GM12878 (cell line): ENCODE results near the gene RNF130. TPM values are rescaled to one million over a fixed set of nuclear protein-coding genes. Genes with fewer than 3 reads are reported as not detected.
"Not testable (repeated sequence)": the region's sequence is repeated elsewhere in the genome, so short reads cannot be mapped to it uniquely, and the experiment has no call there.

Source experiments
- ATAC-seq: fragments of 200-7000 bp; cut with Tn5 transposase; 3 replicates; pipeline ENCODE4 v1.9.1; 2020; ENCODE audit warnings: mild to moderate bottlenecking, moderate library complexity
- BruUV-seq: library from RNA; stranded (reverse); fragments of 400-500 nt; replicated peaks from 2 replicates; lab custom pipeline; 2021; lab: Mats Ljungman, UMichigan
- CTCF ChIA-PET: fragments of 300-600 bp; sonication (Branson Sonifier 250); formaldehyde crosslinking; extraction: SDS; loops from one replicate; lab custom pipeline; 2021; ENCODE audit warnings: inconsistent platforms; lab: Yijun Ruan, JAX
- POLR2A ChIA-PET: fragments of 350-600 bp; formaldehyde crosslinking; extraction: SDS; loops from one replicate; lab custom pipeline; 2021; ENCODE audit warnings: inconsistent platforms; lab: Charles Lee
- RAD21 ChIA-PET: fragments of 300-600 bp; sonication (Branson Sonifier 250); formaldehyde crosslinking; loops from one replicate; lab custom pipeline; 2023; ENCODE audit warnings: antibody characterized with exemption; ENCODE audit not compliant: unreplicated experiment; lab: Charles Lee
- SMC1A ChIA-PET: fragments of 300-600 bp; sonication (Branson Sonifier 250); formaldehyde crosslinking; loops from one replicate; lab custom pipeline; 2023; ENCODE audit not compliant: unreplicated experiment, uncharacterized antibody; lab: Charles Lee
- DNase-seq: peaks from one replicate; pipeline ENCODE4 v3.0.0-alpha.2; 2011; ENCODE audit warnings: low read depth, low spot score
- FAIRE-seq: peaks from 3 replicates; lab custom pipeline; 2011; peaks lifted over from hg19 to GRCh38; lab: Jason Lieb, UNC
- H2AFZ ChIP-seq: 2 replicates; pipeline ENCODE4 v1.6.0; 2011; ENCODE audit warnings: low read depth, low read length, control low read depth; ENCODE audit not compliant: control insufficient read depth
- H3K27ac ChIP-seq: 2 replicates; pipeline ENCODE4 v1.5.1; 2011; ENCODE audit warnings: control low read depth; ENCODE audit not compliant: control insufficient read depth, insufficient read depth
- H3K27me3 ChIP-seq, 2 experiments: replicated peaks in 1 of 2; 2 replicates each; pipeline versions ENCODE4 v1.6.0 to v1.6.1; 2011; ENCODE audit warnings: low read length in 1 of 2; ENCODE audit not compliant: control insufficient read depth in 2 of 2, insufficient read depth in 2 of 2
- H3K36me3 ChIP-seq, 2 experiments: 2 replicates each; pipeline ENCODE4 v1.5.1; 2011; ENCODE audit warnings: low read length in 1 of 2; ENCODE audit not compliant: control insufficient read depth in 2 of 2, insufficient read depth in 2 of 2
- H3K4me1 ChIP-seq: 2 replicates; pipeline ENCODE4 v1.6.1; 2011; ENCODE audit warnings: mild to moderate bottlenecking, low read length, moderate library complexity, mixed read lengths; ENCODE audit not compliant: control insufficient read depth, insufficient read depth
- H3K4me2 ChIP-seq: 2 replicates; pipeline ENCODE4 v1.6.0; 2011; ENCODE audit warnings: control low read depth; ENCODE audit not compliant: control insufficient read depth, insufficient read depth
- H3K4me3 ChIP-seq: fragments of 200-600 bp; sonication (generic); 2 replicates; pipeline ENCODE4 v1.5.1; 2016
- H3K79me2 ChIP-seq: 2 replicates; pipeline ENCODE4 v1.6.0; 2011; ENCODE audit warnings: low read length; ENCODE audit not compliant: control insufficient read depth, insufficient read depth
- H3K9ac ChIP-seq: 2 replicates; pipeline ENCODE4 v1.8.0; 2011; ENCODE audit warnings: low read length, control low read depth, mixed read lengths; ENCODE audit not compliant: control insufficient read depth, insufficient read depth
- H3K9me3 ChIP-seq: replicated peaks from 3 replicates; pipeline ENCODE4 v1.5.1; 2011; ENCODE audit warnings: mild to moderate bottlenecking, low read length; ENCODE audit not compliant: control insufficient read depth, insufficient read depth
- H4K20me1 ChIP-seq: 2 replicates; pipeline ENCODE4 v1.6.0; 2011; ENCODE audit not compliant: control insufficient read depth, insufficient read depth
- CHD1 ChIP-seq: IDR thresholded peaks from 2 replicates; pipeline ENCODE4 v1.6.1; 2012; ENCODE audit warnings: low read depth, low read length, improper control_type of control experiment
- KDM1A ChIP-seq: fragments of 200-600 bp; sonication (generic); IDR thresholded peaks from 2 replicates; pipeline ENCODE4 v1.6.1; 2016; ENCODE audit warnings: borderline replicate concordance
- MTA2 ChIP-seq: fragments of 450-650 bp; IDR thresholded peaks from 2 replicates; pipeline ENCODE4 v1.6.1; 2016; ENCODE audit warnings: low read depth, mild to moderate bottlenecking, moderate library complexity
- NFIC ChIP-seq: IDR thresholded peaks from 2 replicates; pipeline ENCODE4 v1.6.1; 2012; ENCODE audit warnings: low read depth, mild to moderate bottlenecking, inconsistent platforms, low read length, moderate library complexity
- NFYA ChIP-seq: IDR thresholded peaks from 2 replicates; pipeline ENCODE4 v1.6.1; 2011; ENCODE audit warnings: low read depth, mild to moderate bottlenecking, low read length, improper control_type of control experiment, borderline replicate concordance
- RAD51 ChIP-seq: fragments of 450-650 bp; IDR thresholded peaks from 2 replicates; pipeline ENCODE4 v1.6.1; 2016; ENCODE audit warnings: moderate library complexity, mild to moderate bottlenecking, inconsistent platforms
- ZBTB40 ChIP-seq: fragments of 450-650 bp; IDR thresholded peaks from 2 replicates; pipeline ENCODE4 v1.6.1; 2016; ENCODE audit warnings: mild to moderate bottlenecking, moderate library complexity, borderline replicate concordance
- WGBS: methylation state at CpG from one replicate; pipeline ENCODE4 v1.1.6; 2016; ENCODE audit warnings: low lambda C conversion rate; ENCODE audit not compliant: insufficient replicate concordance, insufficient coverage; ENCODE audit errors: missing lambda C conversion rate; 5-methylcytosine and 5-hydroxymethylcytosine counted together
- in situ Hi-C: fragments of 300-500 bp; cut with MboI; formaldehyde crosslinking; loops from 9 replicates; pipeline ENCODE4 v1.14.3; 2018; ENCODE audit warnings: mixed read lengths
- intact Hi-C: fragments of 100-400 bp; cut with micrococcal nuclease; formaldehyde crosslinking; loops from one replicate; pipeline ENCODE4 v1.14.2; 2022; ENCODE audit not compliant: unreplicated experiment
- polyA plus RNA-seq, 11 experiments: library from polyadenylated mRNA; depleted of rRNA in 4 of 11; unstranded in 6 of 11; stranded (reverse) in 5 of 11; fragments of >200 nt; fragmentation: Nextera tagmentation in 4 of 11; fragmentation: Illumina TruSeq in 1 of 11; extraction: Ambion mirVana in 4 of 11; extraction: Trizol in 1 of 11; gene quantifications; 1 replicate in 1 of 11; 2 replicates in 10 of 11; pipeline versions ENCODE4 v1.2.1 to v1.2.3, GENCODE V29; 2011 to 2016; ENCODE audit warnings: inconsistent platforms in 2 of 11, missing spikeins in 2 of 11, low read depth in 1 of 11
- total RNA-seq, 4 experiments: library from RNA; depleted of rRNA in 3 of 4; stranded (reverse); fragments of >200 nt in 3 of 4; fragmentation: Illumina TruSeq in 1 of 4; extraction: Trizol in 1 of 4; gene quantifications; 2 replicates each; pipeline versions ENCODE4 v1.2.1 to v1.2.3, GENCODE V29; 2013 to 2021

RNF130 gene
- total and polyA plus RNA-seq, 10 of the 15 experiments (the other 5 are each of a cell fraction or from before 2014, with no cell fraction given): 0.04 to 0.36 (median 0.11) TPM; not detected in 1

- TF ChIP-seq ZBTB40 (no peak), MTA2 (no peak), RAD51 (no peak), CHD1 (no peak), NFYA (no peak), KDM1A (no peak), NFIC (no peak)
- TF ChIP-seq, all 136 proteins: peak for 0
Observed at GRCh38 chr5:179994583-179995323, 76.8 kb downstream of the RNF130 start (continued).

GRCh38 chr5:179992855-179993254, 78.7 kb downstream of the RNF130 start:
- DNase-seq, CTCF ChIA-PET, H3K9me3 ChIP-seq, FAIRE-seq, H4K20me1 ChIP-seq, H3K27ac ChIP-seq, H3K4me1 ChIP-seq, H2AFZ ChIP-seq, H3K9ac ChIP-seq, H3K36me3 ChIP-seq, H3K4me3 ChIP-seq, intact Hi-C loops, SMC1A ChIA-PET, BruUV-seq, in situ Hi-C loops, POLR2A ChIA-PET, H3K27me3 ChIP-seq, H3K79me2 ChIP-seq, H3K4me2 ChIP-seq, ATAC-seq, RAD21 ChIA-PET: not testable (repeated sequence)
- WGBS: 77% methylated on average over 4 of the region's 4 CpGs
